Measurements from ENCODE around the gene ATP6V0A4.

DNA sequence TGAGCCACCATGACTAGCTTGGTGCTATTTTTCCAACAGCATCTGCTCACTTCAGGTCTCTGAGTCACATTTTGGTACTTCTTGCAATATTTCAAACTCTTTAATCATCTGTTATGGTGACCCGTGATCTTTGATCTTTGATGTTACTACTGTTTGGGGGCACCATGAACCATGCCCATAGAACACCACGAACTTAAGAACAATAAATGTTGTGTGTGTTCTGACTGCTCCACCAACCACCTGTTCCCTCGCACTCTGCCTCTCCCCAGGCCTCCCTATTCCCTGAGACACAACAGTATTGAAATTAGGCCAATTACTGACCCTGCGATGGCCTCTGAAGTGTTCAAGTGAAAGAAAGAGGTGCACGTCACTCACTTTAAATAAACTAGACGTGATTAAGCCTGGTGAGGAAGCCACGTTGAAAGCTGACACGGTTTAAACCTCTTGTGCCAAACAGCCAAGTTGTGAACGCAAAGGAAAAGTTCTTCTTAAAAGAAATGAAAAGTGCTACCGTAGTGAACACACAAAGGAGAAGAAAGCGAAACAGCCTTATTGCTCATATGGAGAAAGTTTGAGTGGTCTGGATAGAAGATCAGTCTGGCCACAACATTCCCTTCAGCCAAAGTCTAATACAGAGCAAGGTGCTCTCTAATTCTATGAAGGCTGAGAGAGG is 27.2 kb upstream of the ATP6V0A4 start:
- no peak for TF ChIP-seq EZH2 (IDR thresholded peaks at IDR 0.05; ENCODE audit: insufficient read depth, poor library complexity, severe bottlenecking)
- TF ChIP-seq EZH2phosphoT487 (IDR thresholded peaks at IDR 0.05; ENCODE audit: insufficient read depth, low read depth) = no peak

Data from GM23248 (cell line).